HEK293 (cell line): Measurements from ENCODE around the gene TMEM106C.

Experiments
- CTCF ChIA-PET: fragments of 350-600 bp; formaldehyde crosslinking; extraction: SDS; loops from one replicate; lab custom pipeline; 2021; ENCODE audit warnings: antibody characterized with exemption; lab: Yijun Ruan, JAX
- POLR2A ChIA-PET: fragments of 300-600 bp; formaldehyde crosslinking; extraction: SDS; loops from one replicate; lab custom pipeline; 2020; ENCODE audit warnings: antibody characterized with exemption, inconsistent platforms; lab: Yijun Ruan, JAX
- H3K27ac ChIP-seq: fragments of 200-500 bp; sonication (Bioruptor generic); 2 replicates; pipeline ENCODE4 v1.5.1; 2014; ENCODE audit warnings: low read depth, low read length, control low read depth, inconsistent platforms; ENCODE audit errors: extremely low read depth
- H3K36me3 ChIP-seq, 2 experiments: fragments of 200-500 bp in 1 of 2; sonication (Bioruptor generic) in 1 of 2; 1 replicate in 1 of 2; 2 replicates in 1 of 2; pipeline ENCODE4 v1.5.1; 2014 to 2017; ENCODE audit warnings: inconsistent platforms in 2 of 2, low read length in 2 of 2; ENCODE audit not compliant: control insufficient read depth in 2 of 2, insufficient read depth in 1 of 2
- H3K4me1 ChIP-seq: fragments of 200-500 bp; sonication (Bioruptor generic); 2 replicates; pipeline ENCODE4 v1.5.1; 2014; ENCODE audit warnings: mild to moderate bottlenecking, low read length, inconsistent platforms; ENCODE audit not compliant: control insufficient read depth, insufficient read depth
- H3K4me3 ChIP-seq: 2 replicates; pipeline ENCODE4 v1.5.1; 2011; ENCODE audit warnings: low read depth, mild to moderate bottlenecking, control low read depth, low read length, moderate library complexity
- H3K9me3 ChIP-seq: fragments of 200-500 bp; sonication (Bioruptor generic); 2 replicates; pipeline ENCODE4 v1.5.1; 2014; ENCODE audit warnings: low read depth, low read length, inconsistent platforms; ENCODE audit not compliant: control insufficient read depth, insufficient read depth
- KLF1 ChIP-seq: fragments of 450-650 bp; formaldehyde crosslinking; IDR thresholded peaks from 2 replicates; pipeline ENCODE4 v1.5.1; 2016; ENCODE audit warnings: missing biosample characterization, missing genetic modification characterization
- OSR2 ChIP-seq: fragments of 450-650 bp; formaldehyde crosslinking; IDR thresholded peaks from 2 replicates; pipeline ENCODE4 v1.5.1; 2016; ENCODE audit warnings: missing biosample characterization, missing genetic modification characterization
- RBAK ChIP-seq: fragments of 450-650 bp; formaldehyde crosslinking; IDR thresholded peaks from 2 replicates; pipeline ENCODE4 v1.5.1; 2016; ENCODE audit warnings: missing biosample characterization, missing genetic modification characterization
- ZBTB1 ChIP-seq: fragments of 450-650 bp; formaldehyde crosslinking; IDR thresholded peaks from 2 replicates; pipeline ENCODE4 v1.5.1; 2016; ENCODE audit warnings: missing biosample characterization, missing genetic modification characterization
- ZFP37 ChIP-seq: fragments of 450-650 bp; formaldehyde crosslinking; IDR thresholded peaks from 2 replicates; pipeline ENCODE4 v1.5.1; 2016; ENCODE audit warnings: missing biosample characterization, missing genetic modification characterization
- ZNF184 ChIP-seq: fragments of 450-650 bp; IDR thresholded peaks from 2 replicates; pipeline ENCODE4 v1.5.1; 2018; ENCODE audit warnings: missing biosample characterization, mild to moderate bottlenecking, missing genetic modification characterization
- ZNF311 ChIP-seq: fragments of 450-650 bp; formaldehyde crosslinking; IDR thresholded peaks from 2 replicates; pipeline ENCODE4 v1.5.1; 2017; ENCODE audit warnings: missing biosample characterization, missing genetic modification characterization, borderline replicate concordance
- ZNF529 ChIP-seq: fragments of 450-650 bp; formaldehyde crosslinking; IDR thresholded peaks from 2 replicates; pipeline ENCODE4 v1.5.1; 2017; ENCODE audit warnings: missing genetic modification characterization, missing biosample characterization; ENCODE audit not compliant: insufficient replicate concordance
- ZNF548 ChIP-seq: fragments of 450-650 bp; formaldehyde crosslinking; IDR thresholded peaks from 2 replicates; pipeline ENCODE4 v1.5.1; 2016; ENCODE audit warnings: missing biosample characterization, missing genetic modification characterization
- ZNF585B ChIP-seq: fragments of 450-650 bp; formaldehyde crosslinking; IDR thresholded peaks from 2 replicates; pipeline ENCODE4 v1.5.1; 2016; ENCODE audit warnings: missing biosample characterization, missing genetic modification characterization
- ZNF600 ChIP-seq: fragments of 450-650 bp; formaldehyde crosslinking; IDR thresholded peaks from 2 replicates; pipeline ENCODE4 v1.5.1; 2016; ENCODE audit warnings: missing biosample characterization, missing genetic modification characterization
- ZNF768 ChIP-seq: fragments of 450-650 bp; formaldehyde crosslinking; IDR thresholded peaks from 2 replicates; pipeline ENCODE4 v1.5.1; 2018; ENCODE audit warnings: missing biosample characterization, mild to moderate bottlenecking, missing genetic modification characterization
- ZNF843 ChIP-seq: fragments of 450-650 bp; formaldehyde crosslinking; IDR thresholded peaks from 2 replicates; pipeline ENCODE4 v1.5.1; 2016; ENCODE audit warnings: missing biosample characterization, missing genetic modification characterization
- ZSCAN16 ChIP-seq: fragments of 450-650 bp; formaldehyde crosslinking; IDR thresholded peaks from 2 replicates; pipeline ENCODE4 v1.5.1; 2016; ENCODE audit warnings: missing biosample characterization, missing genetic modification characterization
- TF ChIP-seq, protein P1 (sequence below): fragments of 450-650 bp; formaldehyde crosslinking; IDR thresholded peaks from 2 replicates; pipeline ENCODE4 v1.5.1; 2016; ENCODE audit warnings: missing biosample characterization, missing genetic modification characterization, borderline replicate concordance
- TF ChIP-seq, protein P2 (sequence below): fragments of 450-650 bp; formaldehyde crosslinking; IDR thresholded peaks from 2 replicates; pipeline ENCODE4 v1.5.1; 2016; ENCODE audit warnings: missing biosample characterization, missing genetic modification characterization
- TF ChIP-seq, protein P3 (sequence below): fragments of 450-650 bp; formaldehyde crosslinking; IDR thresholded peaks from 2 replicates; pipeline ENCODE4 v1.5.1; 2016; ENCODE audit warnings: missing biosample characterization, missing genetic modification characterization
- TF ChIP-seq, protein P4 (sequence below): fragments of 450-650 bp; formaldehyde crosslinking; IDR thresholded peaks from 2 replicates; pipeline ENCODE4 v1.5.1; 2016; ENCODE audit warnings: missing biosample characterization, missing genetic modification characterization

TMEM106C gene

DNA sequence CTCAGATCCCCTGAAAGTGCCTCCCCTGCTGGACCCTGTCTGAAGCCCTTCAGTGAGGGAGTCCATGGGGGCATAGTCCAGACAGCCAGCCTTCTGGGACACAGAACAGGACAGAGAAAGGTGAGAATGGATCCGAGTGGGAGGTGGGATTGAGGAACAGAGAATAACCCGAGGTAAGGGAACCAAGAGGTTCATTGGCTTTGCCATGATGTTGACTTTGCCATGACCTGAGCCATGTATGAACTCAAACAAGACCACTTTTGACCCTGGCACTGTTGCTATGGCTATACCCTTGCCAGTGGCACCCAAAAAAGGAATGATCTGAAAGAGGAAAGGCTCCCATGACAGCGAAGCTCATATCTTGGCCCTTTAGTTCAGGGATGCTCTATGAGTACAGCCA lies 36.0 kb upstream of the TMEM106C start:
- no peak overlapping the region for H3K4me3 ChIP-seq
- ChIA-PET CTCF (interaction anchor here (1.3 to 1.8 kb wide), 3 partner anchors 22 to 90 kb away, joined by 3 to 9 read pairs (median 5); partner anchors contain the start of gene VDR), POLR2A (no interaction called here)
- TF ChIP-seq ZNF311 (tag by site-specific recombination) (no peak), ZFP37 (tag by site-specific recombination) (no peak), ZNF184 (no peak), ZNF529 (no peak), ZNF843 (tag by site-specific recombination) (no peak), OSR2 (tag by site-specific recombination) (no peak), ZBTB1 (no peak), ZNF768 (tag by site-specific recombination) (no peak), ZNF600 (tag by site-specific recombination) (no peak), RBAK (tag by site-specific recombination) (no peak), ZNF548 (tag by site-specific recombination) (no peak), ZSCAN16 (tag by site-specific recombination) (no peak), ZNF585B (tag by site-specific recombination) (no peak), KLF1 (tag by site-specific recombination) (no peak)
- TF ChIP-seq, protein P1, sequence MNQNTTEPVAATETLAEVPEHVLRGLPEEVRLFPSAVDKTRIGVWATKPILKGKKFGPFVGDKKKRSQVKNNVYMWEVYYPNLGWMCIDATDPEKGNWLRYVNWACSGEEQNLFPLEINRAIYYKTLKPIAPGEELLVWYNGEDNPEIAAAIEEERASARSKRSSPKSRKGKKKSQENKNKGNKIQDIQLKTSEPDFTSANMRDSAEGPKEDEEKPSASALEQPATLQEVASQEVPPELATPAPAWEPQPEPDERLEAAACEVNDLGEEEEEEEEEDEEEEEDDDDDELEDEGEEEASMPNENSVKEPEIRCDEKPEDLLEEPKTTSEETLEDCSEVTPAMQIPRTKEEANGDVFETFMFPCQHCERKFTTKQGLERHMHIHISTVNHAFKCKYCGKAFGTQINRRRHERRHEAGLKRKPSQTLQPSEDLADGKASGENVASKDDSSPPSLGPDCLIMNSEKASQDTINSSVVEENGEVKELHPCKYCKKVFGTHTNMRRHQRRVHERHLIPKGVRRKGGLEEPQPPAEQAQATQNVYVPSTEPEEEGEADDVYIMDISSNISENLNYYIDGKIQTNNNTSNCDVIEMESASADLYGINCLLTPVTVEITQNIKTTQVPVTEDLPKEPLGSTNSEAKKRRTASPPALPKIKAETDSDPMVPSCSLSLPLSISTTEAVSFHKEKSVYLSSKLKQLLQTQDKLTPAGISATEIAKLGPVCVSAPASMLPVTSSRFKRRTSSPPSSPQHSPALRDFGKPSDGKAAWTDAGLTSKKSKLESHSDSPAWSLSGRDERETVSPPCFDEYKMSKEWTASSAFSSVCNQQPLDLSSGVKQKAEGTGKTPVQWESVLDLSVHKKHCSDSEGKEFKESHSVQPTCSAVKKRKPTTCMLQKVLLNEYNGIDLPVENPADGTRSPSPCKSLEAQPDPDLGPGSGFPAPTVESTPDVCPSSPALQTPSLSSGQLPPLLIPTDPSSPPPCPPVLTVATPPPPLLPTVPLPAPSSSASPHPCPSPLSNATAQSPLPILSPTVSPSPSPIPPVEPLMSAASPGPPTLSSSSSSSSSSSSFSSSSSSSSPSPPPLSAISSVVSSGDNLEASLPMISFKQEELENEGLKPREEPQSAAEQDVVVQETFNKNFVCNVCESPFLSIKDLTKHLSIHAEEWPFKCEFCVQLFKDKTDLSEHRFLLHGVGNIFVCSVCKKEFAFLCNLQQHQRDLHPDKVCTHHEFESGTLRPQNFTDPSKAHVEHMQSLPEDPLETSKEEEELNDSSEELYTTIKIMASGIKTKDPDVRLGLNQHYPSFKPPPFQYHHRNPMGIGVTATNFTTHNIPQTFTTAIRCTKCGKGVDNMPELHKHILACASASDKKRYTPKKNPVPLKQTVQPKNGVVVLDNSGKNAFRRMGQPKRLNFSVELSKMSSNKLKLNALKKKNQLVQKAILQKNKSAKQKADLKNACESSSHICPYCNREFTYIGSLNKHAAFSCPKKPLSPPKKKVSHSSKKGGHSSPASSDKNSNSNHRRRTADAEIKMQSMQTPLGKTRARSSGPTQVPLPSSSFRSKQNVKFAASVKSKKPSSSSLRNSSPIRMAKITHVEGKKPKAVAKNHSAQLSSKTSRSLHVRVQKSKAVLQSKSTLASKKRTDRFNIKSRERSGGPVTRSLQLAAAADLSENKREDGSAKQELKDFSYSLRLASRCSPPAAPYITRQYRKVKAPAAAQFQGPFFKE = no peak
- TF ChIP-seq, protein P2, sequence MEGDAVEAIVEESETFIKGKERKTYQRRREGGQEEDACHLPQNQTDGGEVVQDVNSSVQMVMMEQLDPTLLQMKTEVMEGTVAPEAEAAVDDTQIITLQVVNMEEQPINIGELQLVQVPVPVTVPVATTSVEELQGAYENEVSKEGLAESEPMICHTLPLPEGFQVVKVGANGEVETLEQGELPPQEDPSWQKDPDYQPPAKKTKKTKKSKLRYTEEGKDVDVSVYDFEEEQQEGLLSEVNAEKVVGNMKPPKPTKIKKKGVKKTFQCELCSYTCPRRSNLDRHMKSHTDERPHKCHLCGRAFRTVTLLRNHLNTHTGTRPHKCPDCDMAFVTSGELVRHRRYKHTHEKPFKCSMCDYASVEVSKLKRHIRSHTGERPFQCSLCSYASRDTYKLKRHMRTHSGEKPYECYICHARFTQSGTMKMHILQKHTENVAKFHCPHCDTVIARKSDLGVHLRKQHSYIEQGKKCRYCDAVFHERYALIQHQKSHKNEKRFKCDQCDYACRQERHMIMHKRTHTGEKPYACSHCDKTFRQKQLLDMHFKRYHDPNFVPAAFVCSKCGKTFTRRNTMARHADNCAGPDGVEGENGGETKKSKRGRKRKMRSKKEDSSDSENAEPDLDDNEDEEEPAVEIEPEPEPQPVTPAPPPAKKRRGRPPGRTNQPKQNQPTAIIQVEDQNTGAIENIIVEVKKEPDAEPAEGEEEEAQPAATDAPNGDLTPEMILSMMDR (tag by site-specific recombination) = no peak
- TF ChIP-seq, protein P3, sequence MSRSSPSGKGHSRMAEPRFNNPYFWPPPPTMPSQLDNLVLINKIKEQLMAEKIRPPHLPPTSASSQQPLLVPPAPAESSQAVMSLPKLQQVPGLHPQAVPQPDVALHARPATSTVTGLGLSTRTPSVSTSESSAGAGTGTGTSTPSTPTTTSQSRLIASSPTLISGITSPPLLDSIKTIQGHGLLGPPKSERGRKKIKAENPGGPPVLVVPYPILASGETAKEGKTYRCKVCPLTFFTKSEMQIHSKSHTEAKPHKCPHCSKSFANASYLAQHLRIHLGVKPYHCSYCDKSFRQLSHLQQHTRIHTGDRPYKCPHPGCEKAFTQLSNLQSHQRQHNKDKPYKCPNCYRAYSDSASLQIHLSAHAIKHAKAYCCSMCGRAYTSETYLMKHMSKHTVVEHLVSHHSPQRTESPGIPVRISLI = no peak
- TF ChIP-seq, protein P4, sequence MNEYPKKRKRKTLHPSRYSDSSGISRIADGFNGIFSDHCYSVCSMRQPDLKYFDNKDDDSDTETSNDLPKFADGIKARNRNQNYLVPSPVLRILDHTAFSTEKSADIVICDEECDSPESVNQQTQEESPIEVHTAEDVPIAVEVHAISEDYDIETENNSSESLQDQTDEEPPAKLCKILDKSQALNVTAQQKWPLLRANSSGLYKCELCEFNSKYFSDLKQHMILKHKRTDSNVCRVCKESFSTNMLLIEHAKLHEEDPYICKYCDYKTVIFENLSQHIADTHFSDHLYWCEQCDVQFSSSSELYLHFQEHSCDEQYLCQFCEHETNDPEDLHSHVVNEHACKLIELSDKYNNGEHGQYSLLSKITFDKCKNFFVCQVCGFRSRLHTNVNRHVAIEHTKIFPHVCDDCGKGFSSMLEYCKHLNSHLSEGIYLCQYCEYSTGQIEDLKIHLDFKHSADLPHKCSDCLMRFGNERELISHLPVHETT (tag by site-specific recombination) = no peak
- H3K4me1 ChIP-seq = no peaks in the 10 kb centered on the region
- H3K27ac ChIP-seq = no peak overlapping the region
- no peaks in the 10 kb centered on the region for H3K9me3 ChIP-seq
- no peaks in the 10 kb centered on the region for H3K36me3 ChIP-seq
